ENCODE data around the gene PDE8B. TPM values are rescaled to one million over a fixed set of nuclear protein-coding genes. Genes with fewer than 3 reads are reported as not detected.

PDE8B gene
- total RNA-seq, 2 experiments from 2014 or later: not detected

- CTCF ChIA-PET: no interaction called here
- POLR2A ChIA-PET: no interaction called here
These were observed 100.7 kb downstream of the PDE8B start for GRCh38 chr5:77311214-77311571.

DNA sequence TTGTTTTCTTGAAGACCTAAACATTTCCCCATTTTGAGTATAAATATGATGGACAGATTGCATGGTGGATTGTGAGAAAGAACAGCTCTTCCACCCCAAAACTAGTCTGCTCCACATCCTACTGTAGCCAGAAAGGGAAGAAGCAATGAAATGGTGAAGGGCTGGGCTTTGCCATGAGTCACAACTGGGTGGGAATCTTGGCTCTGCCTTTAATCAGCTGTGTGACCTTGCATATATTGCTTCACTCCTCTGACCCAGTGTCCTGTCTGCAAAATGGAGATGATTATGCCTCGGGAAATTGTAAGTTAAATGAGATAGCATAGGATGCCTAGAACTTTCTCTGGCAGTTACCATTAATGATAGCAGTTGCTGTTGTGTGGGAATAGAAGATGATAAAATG is 101.9 kb downstream of the PDE8B start:
- POLR2A ChIA-PET: no interaction called here

GRCh38 chr5:77316871-77317661 is 106.6 kb downstream of the PDE8B start:
- POLR2A ChIA-PET: no interaction called here
- CTCF ChIA-PET: no interaction called here

More for the DNA sequence above, 101.9 kb downstream of the PDE8B start:
- CTCF ChIA-PET: no interaction called here

- CTCF ChIA-PET: interaction anchor here (0.7 kb wide), 1 partner anchor 62 kb away, joined by 4 read pairs; no protein-coding TSS in a partner anchor
- POLR2A ChIA-PET: no interaction called here
These were observed 107.6 kb downstream of the PDE8B start for GRCh38 chr5:77318060-77318459.

GRCh38 chr5:77319117-77319804 is 108.8 kb downstream of the PDE8B start:
- CTCF ChIA-PET: interaction anchor here (0.7 kb wide), 1 partner anchor 49 kb away, joined by 4 read pairs; no protein-coding TSS in a partner anchor
- POLR2A ChIA-PET: no interaction called here

GRCh38 chr5:77321793-77322394 is 111.4 kb downstream of the PDE8B start:
- CTCF ChIA-PET: no interaction called here
- POLR2A ChIA-PET: no interaction called here

- POLR2A ChIA-PET: no interaction called here
- CTCF ChIA-PET: no interaction called here
These were observed 111.9 kb downstream of the PDE8B start for GRCh38 chr5:77322406-77322805.

- ChIA-PET CTCF (no interaction called here), POLR2A (no interaction called here)
These were observed 115.6 kb downstream of the PDE8B start for GRCh38 chr5:77325921-77326541.

DNA sequence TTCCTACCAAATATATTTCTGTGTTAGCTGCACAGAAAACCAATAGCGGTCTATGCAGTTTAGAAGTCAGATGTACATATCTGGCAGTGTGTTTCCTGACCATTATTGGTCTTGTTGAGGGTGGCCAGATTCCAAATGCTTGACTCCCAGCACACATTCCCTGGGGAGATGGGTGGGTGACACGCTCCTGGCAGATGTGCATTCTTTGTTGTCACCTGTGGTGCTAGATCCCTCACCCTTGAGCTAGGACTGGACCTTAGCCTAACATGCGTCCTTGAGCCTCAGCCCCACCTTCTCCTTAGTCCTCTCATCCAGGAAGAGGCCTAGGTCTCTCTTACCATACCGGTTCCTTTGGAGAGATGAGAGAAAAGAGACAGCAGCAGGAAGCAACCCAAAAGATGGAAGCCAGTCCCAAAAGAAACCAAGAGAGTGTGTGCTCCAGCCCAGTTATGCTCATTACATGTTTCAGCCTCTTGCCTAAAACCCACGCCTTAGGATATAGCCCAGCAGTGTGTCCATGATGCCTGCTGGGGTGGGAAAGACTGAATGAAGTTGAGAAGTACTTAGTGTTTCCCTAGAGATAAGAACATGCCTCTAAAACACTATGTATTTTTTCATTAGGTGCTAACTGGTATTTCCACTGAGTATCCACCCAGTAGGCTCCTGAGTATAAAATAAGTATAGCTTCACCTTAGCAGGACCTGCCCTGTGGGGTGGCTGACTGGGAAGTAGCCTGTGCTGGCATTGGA is 116.7 kb downstream of the PDE8B start:
- ChIA-PET POLR2A (no interaction called here), CTCF (no interaction called here)

DNA sequence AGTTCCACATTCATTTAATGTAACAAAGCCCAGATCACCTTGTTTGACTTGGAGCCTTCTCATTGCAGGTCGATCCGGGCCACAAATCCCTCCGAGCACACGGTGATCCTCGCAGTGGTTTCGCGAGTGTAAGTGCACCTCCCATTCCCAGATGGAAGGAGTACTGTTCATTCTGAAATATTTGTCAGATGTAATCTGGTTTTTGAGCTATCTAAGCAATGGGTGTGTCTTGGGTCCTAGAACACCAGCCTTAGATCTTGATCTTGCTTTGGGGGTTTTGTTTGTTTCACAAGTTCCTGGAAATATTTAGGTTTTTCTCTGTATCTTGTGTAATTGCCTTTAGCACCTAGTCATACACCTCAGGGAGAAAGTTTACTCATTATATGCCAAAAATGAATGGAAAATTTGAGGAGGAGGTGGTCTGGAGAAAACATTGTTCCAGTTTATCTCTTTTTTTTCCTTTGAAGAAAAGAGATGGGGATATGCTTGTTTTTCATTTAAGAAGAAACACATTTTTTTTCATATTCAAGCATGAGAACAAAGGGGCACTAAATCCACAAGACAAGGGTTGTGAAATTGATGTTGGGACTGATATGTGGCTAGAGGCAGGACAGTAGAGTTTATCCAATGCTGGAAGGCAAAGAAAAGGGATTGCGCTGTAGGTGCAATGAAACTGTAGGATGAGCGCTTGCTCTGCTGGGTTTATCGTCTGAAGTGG is 118.6 kb downstream of the PDE8B start:
- ChIA-PET POLR2A (interaction anchor here (1.0 kb wide), 1 partner anchor 163 kb away, joined by 3 read pairs; no protein-coding TSS in a partner anchor), CTCF (no interaction called here)

- ChIA-PET POLR2A (no interaction called here), CTCF (no interaction called here)
These were observed 119.4 kb downstream of the PDE8B start for GRCh38 chr5:77329664-77330430.

- CTCF ChIA-PET: no interaction called here
- POLR2A ChIA-PET: no interaction called here
These were observed 122.6 kb downstream of the PDE8B start for GRCh38 chr5:77333036-77333435.

- POLR2A ChIA-PET: no interaction called here
These were observed 123.1 kb downstream of the PDE8B start for GRCh38 chr5:77333451-77334123.

DNA sequence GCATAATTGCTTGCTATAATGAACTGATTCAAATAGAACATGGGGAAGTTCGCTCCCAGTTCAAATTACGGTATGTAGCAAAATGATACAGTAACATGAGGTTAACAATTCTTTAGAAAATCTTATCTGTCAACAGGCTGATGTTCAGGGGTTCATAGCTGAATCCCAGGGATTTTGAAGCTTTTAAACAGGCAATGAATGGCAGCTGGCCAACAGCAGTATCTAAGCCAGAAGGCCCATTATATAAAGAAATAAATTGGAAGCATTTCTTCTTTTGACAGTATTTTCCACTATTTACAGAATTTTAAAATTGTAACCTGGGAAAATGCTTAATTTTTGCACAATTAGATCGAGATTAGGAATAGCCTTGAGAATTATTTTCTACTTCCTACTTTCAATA is 126.8 kb downstream of the PDE8B start:
- ChIA-PET POLR2A (no interaction called here), CTCF (no interaction called here)

More at GRCh38 chr5:77333451-77334123, 123.1 kb downstream of the PDE8B start:
- CTCF ChIA-PET: no interaction called here

DNA sequence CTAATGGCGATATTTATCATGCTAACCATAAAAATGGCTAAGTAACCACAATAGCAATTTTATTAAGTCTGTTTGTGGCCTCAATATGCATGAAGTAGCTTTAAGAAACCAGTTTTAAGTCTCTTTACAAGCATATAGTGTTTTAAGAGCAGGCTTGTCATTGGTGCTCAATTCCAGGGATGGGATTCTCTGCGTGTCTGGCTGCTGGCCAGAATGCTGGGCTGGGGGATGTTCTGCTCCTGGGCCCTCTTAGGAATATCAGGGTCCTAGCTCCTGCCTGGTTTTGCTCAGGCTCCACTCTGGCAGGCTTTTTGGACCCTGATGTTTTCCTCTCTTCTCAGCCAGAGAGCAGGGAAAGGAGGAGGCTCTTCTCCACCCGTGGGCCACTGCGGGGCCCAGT is 127.2 kb downstream of the PDE8B start:
- ChIA-PET POLR2A (no interaction called here), CTCF (no interaction called here)

- CTCF ChIA-PET: no interaction called here
- POLR2A ChIA-PET: no interaction called here
These were observed 128.9 kb downstream of the PDE8B start for GRCh38 chr5:77339337-77339890.

DNA sequence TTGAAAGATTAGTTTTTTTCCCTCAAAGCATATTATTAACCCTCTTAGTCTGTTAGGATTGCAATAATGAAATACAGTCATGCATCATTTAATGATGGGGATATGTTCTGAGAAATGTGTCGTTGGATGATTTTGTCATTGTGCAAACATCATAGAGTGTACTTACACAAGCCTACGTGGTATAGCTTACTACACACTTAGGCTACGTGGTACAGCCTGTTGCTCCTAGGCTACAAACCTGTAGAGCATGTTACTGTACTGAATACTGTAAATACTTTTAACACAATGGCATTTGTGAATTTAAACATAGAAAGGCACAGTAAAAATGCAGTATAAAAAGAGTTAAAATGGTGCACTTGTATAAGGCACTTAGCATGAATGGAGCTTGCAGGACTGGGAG is 132.7 kb downstream of the PDE8B start:
- POLR2A ChIA-PET: interaction anchor here (0.6 kb wide), 1 partner anchor 140 kb away, joined by 3 read pairs; no protein-coding TSS in a partner anchor

More for the DNA sequence above, 132.7 kb downstream of the PDE8B start:
- CTCF ChIA-PET: no interaction called here

All from activated CD8-positive, alpha-beta memory T cell treated with anti-CD3 and anti-CD28 coated beads for 36 hours (primary cell).